ENCODE measurements around the gene MEIS1.

DNA sequence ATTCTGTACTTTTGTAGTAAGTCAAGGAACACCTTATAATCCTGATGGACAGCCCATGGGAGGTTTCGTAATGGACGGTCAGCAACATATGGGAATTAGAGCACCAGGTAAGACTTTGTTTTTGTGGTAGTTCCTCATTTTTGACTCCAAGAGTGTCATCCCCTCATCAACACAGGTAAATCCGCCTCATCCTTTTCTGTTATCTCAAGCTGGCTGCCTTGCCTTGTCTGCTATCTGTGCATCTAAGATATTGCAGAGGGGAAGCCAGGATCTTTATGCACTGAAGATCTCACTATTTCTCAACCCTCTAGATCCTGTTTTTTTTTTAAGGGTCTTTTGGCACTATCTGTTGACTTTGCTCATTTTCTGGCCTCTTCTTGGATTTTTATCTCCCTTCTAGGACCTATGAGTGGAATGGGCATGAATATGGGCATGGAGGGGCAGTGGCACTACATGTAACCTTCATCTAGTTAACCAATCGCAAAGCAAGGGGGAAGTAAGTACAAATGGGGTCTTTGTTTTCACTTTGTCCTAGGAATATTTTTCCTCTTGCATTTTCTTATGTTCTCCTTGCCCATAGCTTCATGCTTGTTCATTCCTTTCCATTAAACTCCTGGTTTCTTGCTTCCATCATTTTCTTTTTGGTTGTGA is 133.8 kb downstream of the MEIS1 start:
- no peak for TF ChIP-seq EZH2 (IDR thresholded peaks at IDR 0.05; ENCODE audit: low read length)
- TF ChIP-seq, protein P1, sequence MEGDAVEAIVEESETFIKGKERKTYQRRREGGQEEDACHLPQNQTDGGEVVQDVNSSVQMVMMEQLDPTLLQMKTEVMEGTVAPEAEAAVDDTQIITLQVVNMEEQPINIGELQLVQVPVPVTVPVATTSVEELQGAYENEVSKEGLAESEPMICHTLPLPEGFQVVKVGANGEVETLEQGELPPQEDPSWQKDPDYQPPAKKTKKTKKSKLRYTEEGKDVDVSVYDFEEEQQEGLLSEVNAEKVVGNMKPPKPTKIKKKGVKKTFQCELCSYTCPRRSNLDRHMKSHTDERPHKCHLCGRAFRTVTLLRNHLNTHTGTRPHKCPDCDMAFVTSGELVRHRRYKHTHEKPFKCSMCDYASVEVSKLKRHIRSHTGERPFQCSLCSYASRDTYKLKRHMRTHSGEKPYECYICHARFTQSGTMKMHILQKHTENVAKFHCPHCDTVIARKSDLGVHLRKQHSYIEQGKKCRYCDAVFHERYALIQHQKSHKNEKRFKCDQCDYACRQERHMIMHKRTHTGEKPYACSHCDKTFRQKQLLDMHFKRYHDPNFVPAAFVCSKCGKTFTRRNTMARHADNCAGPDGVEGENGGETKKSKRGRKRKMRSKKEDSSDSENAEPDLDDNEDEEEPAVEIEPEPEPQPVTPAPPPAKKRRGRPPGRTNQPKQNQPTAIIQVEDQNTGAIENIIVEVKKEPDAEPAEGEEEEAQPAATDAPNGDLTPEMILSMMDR (optimal IDR thresholded peaks at IDR 0.05 in 1 of 3, IDR thresholded peaks at IDR 0.05 in 1 of 3, conservative IDR thresholded peaks at IDR 0.05 in 1 of 3; ENCODE audit: extremely low read depth in 1 of 3, insufficient read depth in 2 of 3, low read length in 3 of 3) = no peak

All from keratinocyte (primary cell).